ENCODE data around the gene IL36B. TPM values are rescaled to one million over a fixed set of nuclear protein-coding genes. Genes with fewer than 3 reads are reported as not detected.

IL36B gene
- total and polyA plus RNA-seq, 9 of the 15 experiments (the other 6 are each of a cell fraction or from before 2014, with no cell fraction given), result not detected

GRCh38 chr2:113012436-113013335, 40.0 kb downstream of the IL36B start (continued):
- TF ChIP-seq ID3 (CRISPR knock-in tag; IDR thresholded peaks at IDR 0.05) (no peak), ID3 (tag; IDR thresholded peaks at IDR 0.05) (0 out of 2 replicates have a peak, but pooled peaks have one; percentile 44), SMARCA5 (IDR thresholded peaks at IDR 0.05) (peak; percentile 75), TCF7 (IDR thresholded peaks at IDR 0.05; ENCODE audit: borderline replicate concordance) (peak; percentile 57; the same call in 1 of the 2 replicates), GTF3C2 (IDR thresholded peaks at IDR 0.05; ENCODE audit: borderline replicate concordance, extremely low read depth, insufficient read length) (peak; percentile 85), ARNT (IDR thresholded peaks at IDR 0.05) (peak; percentile 10 to 94; a peak in 2 of 4 replicates), SAP30 (IDR thresholded peaks at IDR 0.05; ENCODE audit: borderline replicate concordance, insufficient read depth, low read depth, low read length, poor library complexity, severe bottlenecking) (no peak), ZNF224 (CRISPR knock-in tag; IDR thresholded peaks at IDR 0.05) (no peak), ARID1B (IDR thresholded peaks at IDR 0.05) (peak; percentile 99), COPS2 (conservative IDR thresholded peaks at IDR 0.05) (no peak), ZBTB11 (CRISPR knock-in tag; IDR thresholded peaks at IDR 0.05) (peak in 1 of 3 experiments; percentile 76; a peak in 2 of 6 replicates), RUNX1 (IDR thresholded peaks at IDR 0.05; ENCODE audit: low read depth) (0 out of 2 replicates have a peak, but pooled peaks have one; percentile 34), ETV5 (CRISPR knock-in tag; IDR thresholded peaks at IDR 0.05; ENCODE audit: low read depth) (no peak)
- TF ChIP-seq, protein P1, sequence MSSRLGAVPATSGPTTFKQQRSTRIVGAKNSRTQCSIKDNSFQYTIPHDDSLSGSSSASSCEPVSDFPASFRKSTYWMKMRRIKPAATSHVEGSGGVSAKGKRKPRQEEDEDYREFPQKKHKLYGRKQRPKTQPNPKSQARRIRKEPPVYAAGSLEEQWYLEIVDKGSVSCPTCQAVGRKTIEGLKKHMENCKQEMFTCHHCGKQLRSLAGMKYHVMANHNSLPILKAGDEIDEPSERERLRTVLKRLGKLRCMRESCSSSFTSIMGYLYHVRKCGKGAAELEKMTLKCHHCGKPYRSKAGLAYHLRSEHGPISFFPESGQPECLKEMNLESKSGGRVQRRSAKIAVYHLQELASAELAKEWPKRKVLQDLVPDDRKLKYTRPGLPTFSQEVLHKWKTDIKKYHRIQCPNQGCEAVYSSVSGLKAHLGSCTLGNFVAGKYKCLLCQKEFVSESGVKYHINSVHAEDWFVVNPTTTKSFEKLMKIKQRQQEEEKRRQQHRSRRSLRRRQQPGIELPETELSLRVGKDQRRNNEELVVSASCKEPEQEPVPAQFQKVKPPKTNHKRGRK (tag; IDR thresholded peaks at IDR 0.05), result peak; percentile 25; the same call in 1 of the 2 replicates
- TF ChIP-seq, protein P2, sequence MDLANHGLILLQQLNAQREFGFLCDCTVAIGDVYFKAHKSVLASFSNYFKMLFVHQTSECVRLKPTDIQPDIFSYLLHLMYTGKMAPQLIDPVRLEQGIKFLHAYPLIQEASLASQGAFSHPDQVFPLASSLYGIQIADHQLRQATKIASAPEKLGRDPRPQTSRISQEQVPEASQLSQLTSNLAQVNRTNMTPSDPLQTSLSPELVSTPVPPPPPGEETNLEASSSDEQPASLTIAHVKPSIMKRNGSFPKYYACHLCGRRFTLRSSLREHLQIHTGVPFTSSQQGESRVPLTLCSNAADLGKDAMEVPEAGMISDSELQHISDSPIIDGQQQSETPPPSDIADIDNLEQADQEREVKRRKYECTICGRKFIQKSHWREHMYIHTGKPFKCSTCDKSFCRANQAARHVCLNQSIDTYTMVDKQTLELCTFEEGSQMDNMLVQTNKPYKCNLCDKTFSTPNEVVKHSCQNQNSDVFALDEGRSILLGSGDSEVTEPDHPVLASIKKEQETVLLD (IDR thresholded peaks at IDR 0.05), result peak; percentile 57; the same call in 1 of the 2 replicates
